Mucosa of stomach (tissue), 1 donor: Measurements from ENCODE around the gene RPS18.

Source experiments
- H3K27me3 ChIP-seq: one replicate; pipeline ENCODE4 v1.7.0; 2013; ENCODE audit warnings: mild to moderate bottlenecking, low read length; ENCODE audit not compliant: control insufficient read depth, insufficient read depth
- H3K36me3 ChIP-seq: one replicate; pipeline ENCODE4 v1.7.0; 2013; ENCODE audit warnings: low read length; ENCODE audit not compliant: control insufficient read depth, insufficient read depth
- H3K4me1 ChIP-seq: one replicate; pipeline ENCODE4 v1.7.0; 2013; ENCODE audit warnings: mild to moderate bottlenecking, low read length; ENCODE audit not compliant: control insufficient read depth, insufficient read depth
- H3K4me3 ChIP-seq: one replicate; pipeline ENCODE4 v1.7.0; 2013; ENCODE audit warnings: low read length
- H3K9ac ChIP-seq: one replicate; pipeline ENCODE4 v1.7.0; 2013; ENCODE audit warnings: mild to moderate bottlenecking, low read length, moderate library complexity
- H3K9me3 ChIP-seq: one replicate; pipeline ENCODE4 v1.7.0; 2013; ENCODE audit warnings: mild to moderate bottlenecking, low read length, moderate library complexity; ENCODE audit not compliant: control insufficient read depth
- donor health status: Pancreatic carcinoma.

The RPS18 gene

DNA sequence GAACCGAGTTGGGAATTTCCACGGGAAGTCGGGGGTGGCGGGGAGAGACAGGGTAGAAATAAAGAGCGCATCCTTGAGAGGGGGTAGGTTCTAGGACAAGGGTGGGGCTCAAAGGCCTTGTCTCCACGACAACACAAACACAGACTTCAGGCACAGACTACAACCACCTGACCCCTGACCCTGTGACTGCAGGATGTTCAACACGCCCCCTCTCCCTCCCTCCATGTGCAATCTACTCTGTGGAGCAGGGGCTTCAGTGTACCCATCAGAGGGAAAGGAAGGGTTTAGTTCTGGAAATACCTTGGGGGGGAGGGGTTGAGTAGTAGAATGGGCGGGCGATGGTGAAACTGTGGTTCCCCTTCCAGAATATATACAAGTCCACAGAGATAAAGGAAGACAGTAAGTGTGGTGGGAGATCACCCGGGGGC lies 42.7 kb downstream of the RPS18 start:
- H3K4me1 ChIP-seq, result peaks cover 37% of the 10 kb centered on the region
- peak overlapping the region; percentile 96 for H3K4me3 ChIP-seq
- no peaks in the 10 kb centered on the region for H3K9me3 ChIP-seq
- H3K9ac ChIP-seq, result peak overlapping the region; percentile 94
- H3K27me3 ChIP-seq, result no peaks in the 10 kb centered on the region
- H3K36me3 ChIP-seq, result peaks cover 10% of the 10 kb centered on the region

DNA sequence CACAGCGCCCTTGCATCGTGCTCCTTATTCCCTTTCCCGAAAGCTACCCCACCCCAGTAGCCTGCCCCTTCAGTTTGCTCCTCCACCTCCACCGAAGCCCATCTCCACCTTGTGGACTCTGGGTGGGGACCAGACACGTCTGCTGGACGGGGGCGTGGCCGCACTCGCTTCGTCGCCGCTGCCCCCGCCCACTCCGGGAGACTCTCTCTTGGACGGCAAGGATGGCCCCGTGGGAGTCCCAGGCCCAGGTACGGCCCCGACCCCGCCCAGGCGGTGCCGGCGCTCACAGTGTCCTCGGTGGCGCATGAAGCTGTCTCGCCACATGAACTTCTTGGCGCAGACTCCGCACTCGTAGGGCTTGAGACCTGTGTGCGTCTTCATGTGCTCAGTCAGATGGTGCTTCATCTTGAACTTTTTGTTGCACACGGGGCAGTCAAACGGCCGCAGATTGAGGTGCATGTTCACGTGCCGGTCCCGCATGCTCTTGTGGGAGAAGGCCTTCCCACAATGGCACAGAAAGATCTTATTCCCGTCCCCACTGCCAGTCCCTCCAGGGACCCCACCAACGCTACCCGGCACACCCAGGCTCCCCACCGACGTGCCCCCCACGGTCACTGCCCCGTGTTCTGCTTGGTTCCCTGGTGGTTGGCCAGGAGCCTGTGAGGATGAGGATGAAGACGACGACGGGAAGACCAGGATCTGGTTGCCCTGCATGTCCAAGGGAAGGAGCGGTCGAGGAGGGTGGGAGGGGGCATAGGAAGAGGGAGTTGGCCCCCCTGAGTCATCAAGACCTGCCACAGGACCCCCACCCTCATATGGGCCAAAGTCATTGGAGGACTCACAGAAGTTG lies 43.3 kb downstream of the RPS18 start:
- H3K9me3 ChIP-seq, result no peaks in the 10 kb centered on the region
- H3K9ac ChIP-seq, result peak overlapping the region; percentile 94
- H3K4me3 ChIP-seq, result peak overlapping the region; percentile 96
- H3K4me1 ChIP-seq, result peaks cover 41% of the 10 kb centered on the region
- peaks cover 16% of the 10 kb centered on the region for H3K36me3 ChIP-seq
- H3K27me3 ChIP-seq, result no peaks in the 10 kb centered on the region

DNA sequence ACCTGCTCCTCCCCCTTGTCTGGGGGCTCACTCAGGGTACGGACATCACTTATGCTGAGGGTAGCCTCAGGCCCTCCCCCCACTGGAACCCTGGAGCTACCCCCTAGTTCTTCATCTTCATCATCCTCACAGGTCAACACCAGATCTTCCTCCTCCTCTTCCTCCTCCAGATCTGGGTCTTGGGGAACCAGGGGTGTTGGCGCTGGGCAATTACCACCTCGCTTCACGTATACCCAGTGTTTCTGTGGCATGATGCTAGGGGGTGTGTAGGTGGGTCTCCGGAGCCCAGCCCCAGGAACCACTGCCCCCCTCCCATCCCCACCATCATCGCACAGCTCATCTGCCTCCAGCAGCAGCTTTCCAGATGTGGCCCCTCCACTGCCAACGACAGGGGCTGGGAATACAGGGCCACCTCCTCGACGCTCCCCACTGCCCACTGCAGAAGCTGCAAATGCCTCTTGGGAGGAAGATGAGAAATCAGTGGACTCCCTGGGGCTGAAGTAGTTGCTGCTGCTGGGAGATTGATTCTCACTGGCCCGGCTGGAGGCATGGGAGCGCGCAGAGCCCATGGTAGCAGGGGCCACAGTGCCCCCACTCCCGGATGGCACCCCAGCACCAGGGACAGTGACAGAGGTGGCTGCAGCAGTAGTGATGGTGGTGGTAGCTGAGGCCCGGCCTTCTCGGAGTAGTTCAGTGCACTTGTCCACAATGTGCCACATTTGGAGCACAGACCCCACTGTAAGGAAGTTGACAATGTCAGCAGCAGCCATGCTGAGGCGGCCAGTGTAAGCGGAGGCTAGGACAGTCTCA lies 44.1 kb downstream of the RPS18 start:
- Histone ChIP-seq H3K4me3 (no peak overlapping the region), H3K9me3 (no peaks in the 10 kb centered on the region), H3K36me3 (peaks cover 21% of the 10 kb centered on the region), H3K4me1 (peaks cover 49% of the 10 kb centered on the region), H3K27me3 (no peaks in the 10 kb centered on the region), H3K9ac (no peak overlapping the region)

DNA sequence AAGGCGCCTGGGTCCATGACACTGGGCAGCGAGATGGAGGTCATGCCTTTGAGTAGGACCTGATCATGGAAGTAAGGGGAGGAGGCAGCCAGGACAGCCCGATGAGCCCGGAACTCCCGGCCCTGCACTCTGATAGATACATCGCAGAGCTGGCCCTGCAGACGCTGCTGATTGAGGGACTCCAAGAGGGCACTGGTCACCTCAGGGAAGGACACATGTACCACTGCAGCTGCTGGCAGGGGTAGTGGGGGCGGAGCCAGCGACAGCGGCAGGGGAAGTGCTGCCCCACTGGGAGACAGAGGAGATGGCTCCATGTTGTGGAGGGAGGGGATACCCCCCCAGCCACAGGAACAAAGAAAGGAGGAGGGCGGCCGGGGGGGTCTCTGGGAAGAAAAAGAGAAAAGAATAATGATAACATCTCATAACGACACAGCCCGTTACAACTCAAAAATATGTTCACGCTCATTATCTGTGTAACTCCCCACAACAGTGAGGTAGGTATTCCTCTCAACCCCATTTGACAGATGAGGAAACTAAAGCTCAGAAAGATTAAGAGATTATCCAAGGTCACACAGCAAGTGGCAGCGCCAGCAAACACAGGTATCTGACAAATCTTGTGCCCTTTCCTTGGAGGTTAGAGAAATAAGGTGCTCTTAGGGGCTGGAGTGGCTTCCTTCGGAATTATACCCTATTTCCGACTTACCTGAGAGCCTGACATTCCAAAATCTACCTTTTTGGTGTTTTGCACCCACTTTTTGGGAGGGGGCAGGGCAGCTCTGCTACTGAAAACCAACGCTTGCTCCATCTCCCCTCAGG lies 44.9 kb downstream of the RPS18 start:
- no peak overlapping the region for H3K9ac ChIP-seq
- no peaks in the 10 kb centered on the region for H3K9me3 ChIP-seq
- no peaks in the 10 kb centered on the region for H3K27me3 ChIP-seq
- peaks cover 55% of the 10 kb centered on the region for H3K4me1 ChIP-seq
- no peak overlapping the region for H3K4me3 ChIP-seq
- H3K36me3 ChIP-seq, result peaks cover 21% of the 10 kb centered on the region

DNA sequence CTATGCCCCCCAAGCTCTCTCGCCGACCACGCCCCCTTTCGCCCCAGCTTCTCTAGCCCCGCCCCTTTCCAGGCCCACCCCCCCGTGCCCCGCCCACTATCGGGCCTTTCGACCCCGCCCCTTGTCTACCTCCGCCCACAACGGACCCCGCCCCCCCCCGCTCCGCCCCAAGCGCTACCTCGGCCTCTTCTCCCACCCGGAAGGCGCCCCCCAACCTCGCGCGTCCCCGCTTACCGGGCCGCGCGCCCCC lies 45.5 kb downstream of the RPS18 start:
- Histone ChIP-seq H3K9me3 (no peaks in the 10 kb centered on the region), H3K4me1 (peaks cover 56% of the 10 kb centered on the region), H3K36me3 (peaks cover 21% of the 10 kb centered on the region), H3K9ac (no peak overlapping the region), H3K27me3 (no peaks in the 10 kb centered on the region), H3K4me3 (no peak overlapping the region)

DNA sequence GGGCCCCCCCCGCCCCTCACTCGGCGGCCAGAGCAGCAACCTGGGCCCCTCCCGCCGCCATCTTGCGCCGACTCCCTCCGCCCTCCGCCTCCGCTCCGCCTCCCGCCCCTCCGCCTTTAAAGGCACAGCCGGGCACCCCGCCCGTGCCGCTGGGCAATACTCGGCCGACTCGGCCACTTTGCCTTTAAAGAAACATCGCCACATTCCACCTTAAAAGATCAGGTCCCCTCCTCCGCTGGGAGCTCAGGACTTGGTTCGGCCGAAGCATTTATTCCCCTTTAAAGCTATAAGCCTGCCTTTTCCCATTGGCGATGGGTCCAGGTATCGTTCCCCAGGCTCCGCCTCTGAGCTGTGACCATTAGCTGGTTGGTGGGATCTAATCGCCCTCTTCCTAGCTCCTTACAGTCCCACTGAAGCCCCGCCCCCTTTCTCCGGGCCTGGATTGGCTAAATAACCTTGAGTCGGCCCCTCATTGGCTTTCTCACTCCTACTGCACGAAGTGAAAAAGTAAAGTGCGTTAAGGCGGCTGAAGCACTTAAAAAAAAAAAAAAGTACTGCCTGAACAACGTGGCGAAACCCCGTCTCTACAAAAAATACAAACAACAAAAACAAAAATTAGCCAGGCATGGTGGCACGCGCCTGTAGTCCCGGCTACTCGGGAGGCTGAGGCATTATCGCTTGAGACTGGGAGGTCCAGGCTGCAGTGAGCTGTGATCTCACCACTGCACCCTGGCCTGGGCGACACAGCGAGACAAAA lies 46.0 kb downstream of the RPS18 start, which contains the start of gene ZBTB22:
Gene ZBTB22, minus strand, starts transcription at position 76 of the 757 bp plus-strand sequence. CDS start 828 bp downstream, outside the sequence.
- Histone ChIP-seq H3K9ac (peak within 1 kb of the TSS; percentile 40), H3K9me3 (no peaks in the 10 kb centered on the region), H3K27me3 (no peaks in the 10 kb centered on the region), H3K36me3 (peaks cover 21% of the 10 kb centered on the region), H3K4me1 (peaks cover 56% of the 10 kb centered on the region), H3K4me3 (peak within 1 kb of the TSS; percentile 54)

DNA sequence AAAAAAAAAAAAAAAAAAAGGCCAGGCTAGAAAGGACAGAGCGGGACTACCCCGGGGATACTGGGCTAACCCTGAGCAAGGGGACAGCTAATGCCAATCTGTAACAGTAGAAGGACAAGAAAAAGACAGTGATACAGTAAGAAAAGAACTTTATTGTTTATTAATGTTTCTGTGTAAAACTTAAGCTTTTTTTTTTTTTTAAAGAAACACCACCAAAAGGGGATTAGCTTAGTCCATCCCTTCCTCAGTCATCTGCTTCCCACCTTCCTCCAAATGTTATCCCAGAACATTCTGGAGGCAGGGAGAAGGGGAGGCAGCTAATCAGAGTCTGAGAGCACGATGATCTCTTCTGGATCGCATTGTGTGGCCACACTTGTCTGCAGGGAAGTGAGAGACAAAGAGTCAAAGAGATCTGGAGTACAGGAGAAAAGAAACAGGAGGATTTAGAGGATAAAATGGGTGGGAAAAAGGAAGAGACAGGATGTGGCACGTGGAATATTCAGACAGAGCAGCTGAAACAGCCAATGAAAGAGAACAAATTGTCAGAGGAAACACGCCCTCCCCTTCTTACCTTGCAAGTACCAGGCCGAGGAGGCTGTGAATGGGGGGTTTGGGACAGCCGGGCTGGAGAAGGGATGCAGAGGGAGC lies 46.7 kb downstream of the RPS18 start:
- no peak overlapping the region for H3K4me3 ChIP-seq
- H3K36me3 ChIP-seq, result peaks cover 21% of the 10 kb centered on the region
- H3K27me3 ChIP-seq, result no peaks in the 10 kb centered on the region
- H3K9ac ChIP-seq, result peak overlapping the region; percentile 40
- peaks cover 58% of the 10 kb centered on the region for H3K4me1 ChIP-seq
- H3K9me3 ChIP-seq, result no peaks in the 10 kb centered on the region

DNA sequence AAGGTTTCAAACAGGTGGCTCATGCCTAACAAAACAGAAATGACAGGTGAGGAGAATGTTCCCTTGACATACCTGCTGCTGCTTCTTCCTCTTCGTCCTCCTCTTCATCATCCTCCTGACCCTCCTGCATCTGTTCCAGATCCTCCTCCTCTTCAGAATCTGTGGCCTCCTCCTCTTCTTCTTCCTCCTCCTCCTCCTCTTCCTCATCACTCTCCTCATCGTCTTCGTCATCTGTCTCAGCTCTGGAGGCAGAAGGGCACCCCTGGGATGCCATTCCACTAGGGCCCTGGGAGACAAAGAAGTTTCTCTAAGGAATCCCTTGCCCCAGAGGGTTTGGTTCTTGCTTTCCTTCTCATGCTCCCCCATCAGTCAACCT lies 48.1 kb downstream of the RPS18 start:
- Histone ChIP-seq H3K36me3 (peaks cover 21% of the 10 kb centered on the region), H3K9me3 (no peaks in the 10 kb centered on the region), H3K27me3 (no peaks in the 10 kb centered on the region), H3K4me3 (no peak overlapping the region), H3K4me1 (peaks cover 59% of the 10 kb centered on the region), H3K9ac (peak overlapping the region; percentile 10)

DNA sequence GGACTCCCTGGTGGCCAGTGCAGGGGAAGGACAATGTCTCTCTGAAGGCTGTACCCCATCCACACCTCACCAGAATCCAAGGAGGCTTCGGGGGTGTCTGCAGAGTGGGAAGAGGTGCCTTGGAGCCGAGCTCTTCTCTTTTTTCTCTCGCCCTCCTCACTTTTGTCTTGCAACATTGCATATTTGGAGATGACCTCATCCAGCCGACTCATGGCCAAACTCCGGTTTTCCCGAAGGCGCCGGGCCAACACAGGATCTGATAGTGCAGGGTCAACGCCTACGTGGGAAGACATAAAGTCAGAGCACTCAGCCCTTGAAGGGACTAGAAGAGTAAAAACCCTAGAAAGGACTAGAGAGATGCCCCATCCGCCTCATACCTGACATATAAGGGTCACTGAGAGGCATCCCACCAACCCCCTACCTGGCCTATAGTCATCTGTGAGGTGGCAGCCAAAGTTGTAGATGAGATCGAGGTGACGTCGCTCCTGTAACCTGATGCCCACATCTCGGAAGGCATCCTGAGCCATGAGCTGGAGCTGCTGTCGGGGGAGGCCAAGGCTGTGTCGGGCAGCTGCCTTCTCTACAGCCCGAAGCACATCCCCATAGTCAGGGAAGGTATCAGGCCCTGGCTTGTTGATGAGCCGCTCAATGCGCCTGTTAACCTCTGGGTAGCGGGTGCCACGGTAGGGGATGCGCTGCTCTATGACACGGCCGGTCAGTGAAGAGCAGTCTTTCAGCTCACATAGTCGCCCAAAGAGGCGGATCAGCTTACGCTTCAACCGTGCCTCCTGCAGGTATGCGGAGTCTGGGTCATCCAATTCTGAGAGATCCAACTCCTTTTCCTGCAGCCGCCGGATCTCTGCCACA lies 48.7 kb downstream of the RPS18 start:
- Histone ChIP-seq H3K27me3 (no peaks in the 10 kb centered on the region), H3K9me3 (no peaks in the 10 kb centered on the region), H3K4me3 (no peak overlapping the region), H3K4me1 (peaks cover 53% of the 10 kb centered on the region), H3K9ac (peak overlapping the region; percentile 10), H3K36me3 (peaks cover 21% of the 10 kb centered on the region)

DNA sequence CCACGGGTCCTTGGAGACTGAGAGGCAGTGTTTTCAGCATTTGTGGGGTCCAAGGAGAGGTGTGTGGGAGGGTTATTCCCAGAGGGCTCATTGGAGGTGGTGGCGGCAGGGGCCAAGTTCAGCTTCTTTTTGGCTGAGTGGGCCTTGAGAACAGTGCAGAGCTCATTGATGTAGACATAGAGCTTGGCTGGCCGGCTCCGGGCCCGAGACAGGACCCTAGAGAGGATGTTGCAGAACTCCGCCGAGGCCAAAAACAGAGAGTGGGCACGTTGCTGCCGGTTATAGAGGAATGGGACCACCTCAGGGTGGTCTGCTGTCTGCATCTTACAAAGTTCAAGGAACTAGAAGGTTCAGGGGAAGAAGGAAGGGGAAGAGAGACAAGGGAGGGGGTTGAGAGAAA lies 49.4 kb downstream of the RPS18 start:
- peaks cover 52% of the 10 kb centered on the region for H3K4me1 ChIP-seq
- H3K9me3 ChIP-seq, result no peaks in the 10 kb centered on the region
- H3K9ac ChIP-seq, result peak overlapping the region; percentile 95
- H3K4me3 ChIP-seq, result no peak overlapping the region
- H3K27me3 ChIP-seq, result no peaks in the 10 kb centered on the region
- H3K36me3 ChIP-seq, result peaks cover 21% of the 10 kb centered on the region
